GM10266 (cell line): ENCODE measurements around the gene ACTG2.
A peak's percentile ranks its signal among the peaks of the same experiment; 100 is the strongest.

Experiments
- DNase-seq: peaks from one replicate; pipeline ENCODE4 v3.0.0; 2012; ENCODE audit errors: extremely low spot score
- TF ChIP-seq, protein P1 (sequence below): IDR thresholded peaks from 2 replicates; pipeline ENCODE4 v1.5.1; 2012; ENCODE audit warnings: mild to moderate bottlenecking, low read depth; ENCODE audit not compliant: control insufficient read depth, insufficient read depth; ENCODE audit errors: missing control alignments

ACTG2 gene

DNA sequence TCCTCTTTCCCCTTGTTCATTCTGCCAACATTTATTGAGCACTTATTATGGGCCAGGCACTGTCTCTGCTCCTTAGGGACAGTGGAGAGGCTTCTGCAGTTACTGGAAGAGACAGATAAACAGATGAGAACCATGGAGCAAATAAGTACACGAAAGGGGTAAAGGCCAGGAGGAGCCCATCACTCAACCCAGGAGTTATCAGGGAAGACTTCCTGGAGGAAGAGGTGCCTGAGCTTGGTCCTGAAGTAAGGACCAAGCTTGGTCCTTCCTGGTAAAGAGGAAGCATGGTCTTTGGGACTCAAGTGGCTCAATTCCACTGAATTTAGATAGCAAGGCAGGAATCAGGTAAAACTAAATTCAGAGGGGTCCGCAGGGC lies 1.7 kb downstream of the ACTG2 start:
- no peak for DNase-seq
- TF ChIP-seq, protein P1, sequence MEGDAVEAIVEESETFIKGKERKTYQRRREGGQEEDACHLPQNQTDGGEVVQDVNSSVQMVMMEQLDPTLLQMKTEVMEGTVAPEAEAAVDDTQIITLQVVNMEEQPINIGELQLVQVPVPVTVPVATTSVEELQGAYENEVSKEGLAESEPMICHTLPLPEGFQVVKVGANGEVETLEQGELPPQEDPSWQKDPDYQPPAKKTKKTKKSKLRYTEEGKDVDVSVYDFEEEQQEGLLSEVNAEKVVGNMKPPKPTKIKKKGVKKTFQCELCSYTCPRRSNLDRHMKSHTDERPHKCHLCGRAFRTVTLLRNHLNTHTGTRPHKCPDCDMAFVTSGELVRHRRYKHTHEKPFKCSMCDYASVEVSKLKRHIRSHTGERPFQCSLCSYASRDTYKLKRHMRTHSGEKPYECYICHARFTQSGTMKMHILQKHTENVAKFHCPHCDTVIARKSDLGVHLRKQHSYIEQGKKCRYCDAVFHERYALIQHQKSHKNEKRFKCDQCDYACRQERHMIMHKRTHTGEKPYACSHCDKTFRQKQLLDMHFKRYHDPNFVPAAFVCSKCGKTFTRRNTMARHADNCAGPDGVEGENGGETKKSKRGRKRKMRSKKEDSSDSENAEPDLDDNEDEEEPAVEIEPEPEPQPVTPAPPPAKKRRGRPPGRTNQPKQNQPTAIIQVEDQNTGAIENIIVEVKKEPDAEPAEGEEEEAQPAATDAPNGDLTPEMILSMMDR: no peak

DNA sequence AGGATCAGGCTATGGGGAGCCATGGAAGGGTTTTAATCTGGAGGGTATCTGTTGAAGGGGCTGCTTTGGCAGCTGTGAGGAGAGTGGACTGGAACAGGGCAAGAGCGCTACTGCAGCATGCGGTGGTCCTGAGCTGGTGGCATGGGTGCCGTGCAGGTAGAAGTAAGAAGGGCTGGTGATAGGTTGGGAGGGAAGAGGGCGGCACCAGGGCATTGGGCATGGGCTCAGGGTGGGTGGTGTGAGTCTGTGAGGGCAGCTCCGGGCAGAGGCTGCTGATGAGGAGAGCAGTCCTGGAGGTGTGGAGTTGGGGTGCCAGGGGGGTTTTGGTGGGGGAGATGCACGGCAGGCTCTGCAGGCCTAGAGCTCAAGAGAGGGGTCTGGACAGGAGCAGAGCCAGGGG lies 2.1 kb downstream of the ACTG2 start:
- DNase-seq: no peak
- TF ChIP-seq, protein P1: no peak

DNA sequence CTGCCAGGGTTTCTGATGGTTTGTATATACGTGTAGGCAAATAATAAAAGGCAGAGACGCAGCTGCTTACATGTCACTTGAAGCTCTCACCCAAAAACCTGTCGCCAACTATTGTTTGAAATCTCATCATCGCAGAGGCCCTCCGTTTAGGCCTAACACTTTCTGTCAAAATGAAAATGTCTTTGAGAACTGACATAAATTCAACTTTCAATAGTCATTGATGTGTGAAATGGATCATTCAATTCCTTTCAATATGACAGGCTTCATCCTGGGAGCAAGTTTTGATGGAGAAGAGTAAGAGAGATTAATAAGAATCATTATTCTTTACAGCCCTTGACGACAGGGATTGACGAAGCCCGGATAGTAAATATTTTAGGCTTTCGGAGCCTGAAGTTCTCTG lies 2.7 kb downstream of the ACTG2 start:
- TF ChIP-seq, protein P1: no peak
- DNase-seq: no peak

DNA sequence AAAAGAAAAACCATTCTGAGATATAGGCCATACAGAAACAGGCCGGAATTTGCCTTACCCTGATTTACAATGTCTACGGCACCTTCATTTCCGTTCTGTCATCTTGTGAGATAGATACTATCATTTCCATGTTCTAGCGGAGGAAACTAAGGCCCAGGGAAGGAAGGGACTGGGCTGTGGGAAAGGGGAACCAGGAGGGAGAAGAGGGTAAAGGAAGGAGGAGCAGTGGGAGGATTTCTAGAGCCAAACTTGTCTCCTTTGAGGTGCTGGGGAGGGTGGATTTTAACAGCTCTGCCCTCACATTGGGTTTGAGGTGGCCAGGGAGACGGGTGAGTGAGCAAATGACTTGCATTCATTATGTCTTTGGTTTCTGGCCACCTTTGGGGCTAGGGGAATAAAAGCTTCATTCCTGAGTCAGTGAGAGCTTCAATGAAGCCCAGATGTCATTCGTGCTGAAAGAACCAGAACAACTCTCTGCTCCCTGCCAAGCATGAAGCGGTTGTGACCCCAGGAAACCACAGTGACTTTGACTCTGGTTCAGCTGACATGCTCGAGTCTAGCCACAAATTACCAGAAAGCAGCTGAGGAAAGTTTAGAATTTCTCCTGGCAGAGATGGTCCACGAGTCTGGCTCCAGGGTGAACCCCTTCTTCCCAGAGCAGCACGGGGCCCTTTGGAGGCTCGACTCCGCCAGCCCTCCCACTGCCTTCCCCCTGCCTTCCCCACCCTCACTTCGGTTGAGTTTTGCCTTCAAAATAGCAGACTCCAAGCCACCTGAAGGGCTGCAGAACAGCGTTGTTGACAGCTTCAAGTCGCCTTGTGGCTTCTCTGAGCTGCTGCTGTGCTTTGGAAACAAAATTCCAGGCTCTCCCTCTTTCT lies 3.8 kb downstream of the ACTG2 start:
- DNase-seq: peak; percentile 30
- TF ChIP-seq, protein P1: no peak

DNA sequence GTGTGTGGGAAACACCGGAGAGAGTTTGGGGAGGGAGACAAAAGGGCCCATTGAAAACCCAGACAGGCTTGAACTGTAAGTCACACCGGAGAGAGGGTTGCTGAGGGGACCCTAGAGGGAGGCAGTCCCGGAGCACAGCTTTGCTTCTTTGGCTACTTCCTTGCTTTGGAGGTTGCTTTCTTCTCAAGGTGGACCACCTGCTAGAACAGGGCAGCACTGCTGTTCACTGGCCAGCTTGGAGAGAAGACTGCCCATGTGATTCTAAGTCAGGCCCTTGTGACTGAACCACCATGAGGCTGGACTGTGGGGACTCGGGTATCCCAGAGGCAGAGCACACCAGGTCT lies 4.4 kb downstream of the ACTG2 start:
- TF ChIP-seq, protein P1: no peak
- DNase-seq: no peak

DNA sequence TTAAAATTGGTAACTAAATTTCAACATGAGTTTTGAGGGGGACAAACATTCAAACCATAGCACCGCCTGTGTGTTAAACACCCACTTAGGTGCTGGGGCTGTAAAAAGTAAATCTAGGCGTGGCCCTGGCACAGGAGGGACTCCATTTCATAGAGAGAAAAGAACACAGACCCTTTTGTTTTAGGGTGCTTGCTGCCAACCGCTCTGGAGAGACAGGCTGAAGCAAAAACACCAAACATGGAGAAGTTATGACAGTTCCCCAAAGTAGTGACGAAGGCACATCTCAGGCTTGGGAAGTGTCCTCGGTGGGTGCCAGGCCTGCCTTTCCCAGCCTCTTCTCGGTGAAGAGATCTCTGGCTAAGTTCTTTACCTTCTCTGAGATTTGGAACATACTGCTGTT lies 5.1 kb downstream of the ACTG2 start:
- DNase-seq: no peak

DNA sequence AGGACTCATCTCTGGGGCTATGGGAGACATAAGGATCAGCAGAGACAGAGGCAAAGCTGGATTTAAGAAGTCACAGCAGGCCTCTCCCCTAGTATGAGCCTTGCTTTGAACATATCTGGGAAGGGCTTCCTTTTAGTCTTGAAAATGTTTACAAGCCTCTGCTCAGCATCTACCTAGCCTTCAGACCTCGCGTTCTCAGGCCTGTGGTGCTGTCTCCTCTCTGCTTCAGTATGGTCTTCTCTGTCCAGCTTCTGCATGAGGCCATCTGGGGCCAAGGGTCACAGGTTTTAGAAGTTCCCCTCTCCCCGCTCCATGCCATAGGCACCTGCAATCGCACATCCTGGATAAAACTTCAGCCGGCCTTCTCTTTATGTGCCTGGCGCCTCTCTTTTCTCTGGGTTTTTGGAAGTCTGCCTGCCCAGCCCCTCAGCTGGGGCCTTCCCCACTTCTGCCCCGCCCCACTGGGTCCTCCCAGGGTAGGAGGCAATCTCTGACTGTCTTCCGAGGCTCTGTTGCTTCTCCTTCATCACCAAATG lies 7.1 kb downstream of the ACTG2 start:
- TF ChIP-seq, protein P1: no peak
- no peak for DNase-seq

More for the DNA sequence above, 5.1 kb downstream of the ACTG2 start:
- TF ChIP-seq, protein P1: no peak
